HCT116 (cell line): ENCODE results near the gene CA10. TPM values are rescaled to one million over a fixed set of nuclear protein-coding genes. Genes with fewer than 3 reads are reported as not detected.

Experiments
- ATAC-seq: fragments of 200-7000 bp; cut with Tn5 transposase; 2 replicates; pipeline ENCODE4 v1.9.1; 2020; ENCODE audit warnings: mild to moderate bottlenecking, moderate library complexity
- BruUV-seq: library from RNA; stranded (reverse); fragments of 400-500 nt; replicated peaks from 2 replicates; lab custom pipeline; 2021; lab: Mats Ljungman, UMichigan
- CTCF ChIA-PET: fragments of 300-600 bp; sonication (Branson Sonifier 250); formaldehyde crosslinking; loops from one replicate; lab custom pipeline; 2021; ENCODE audit warnings: antibody characterized with exemption; lab: Charles Lee
- POLR2A ChIA-PET: fragments of 300-600, 350-600 bp; sonication (Branson Sonifier 250); formaldehyde crosslinking; loops from one replicate; lab custom pipeline; 2021; ENCODE audit warnings: antibody characterized with exemption; lab: Charles Lee
- RAD21 ChIA-PET, 2 experiments: fragments of 300-600 bp; sonication (Branson Sonifier 250); formaldehyde crosslinking; loops; one replicate each; lab custom pipeline; 2023; ENCODE audit warnings: low total read pairs in 2 of 2; ENCODE audit not compliant: uncharacterized antibody in 2 of 2, unreplicated experiment in 2 of 2, low non-redundant PET in 1 of 2; lab: Charles Lee
- DNase-seq: peaks from one replicate; pipeline ENCODE4 v3.0.0-alpha.2; 2010; ENCODE audit warnings: low read depth, low spot score
- H2AFZ ChIP-seq: fragments of 200-600 bp; shearing (Covaris generic), sonication (generic); 2 replicates; pipeline ENCODE4 v1.6.1; 2017; ENCODE audit warnings: low read depth, mixed run types, mixed read lengths, antibody characterized with exemption, low read length; ENCODE audit not compliant: poor library complexity, severe bottlenecking
- H3K27ac ChIP-seq: 2 replicates; pipeline ENCODE4 v1.5.1; 2012; ENCODE audit warnings: low read depth, low read length
- H3K27me3 ChIP-seq: fragments of 200-600 bp; sonication (generic); 2 replicates; pipeline ENCODE4 v1.6.1; 2016; ENCODE audit warnings: mixed run types, low read length, mixed read lengths; ENCODE audit not compliant: insufficient read depth
- H3K36me3 ChIP-seq, 2 experiments: fragments of 200-500 bp in 1 of 2; fragments of 200-600 bp in 1 of 2; sonication (Bioruptor generic) in 1 of 2; sonication (generic) in 1 of 2; 2 replicates each; pipeline versions ENCODE4 v1.5.1 to v1.6.1; 2014 to 2016; ENCODE audit warnings: low read length in 2 of 2, inconsistent platforms in 1 of 2, mixed read lengths in 1 of 2, mixed run types in 1 of 2; ENCODE audit not compliant: insufficient read depth in 2 of 2, control insufficient read depth in 1 of 2
- H3K4me1 ChIP-seq, 2 experiments: fragments of 200-600 bp in 1 of 2; sonication (generic) in 1 of 2; 2 replicates each; pipeline versions ENCODE4 v1.5.1 to v1.6.1; 2012 to 2017; ENCODE audit warnings: low read length in 2 of 2, inconsistent platforms in 1 of 2, mild to moderate bottlenecking in 1 of 2, mixed read lengths in 1 of 2, mixed run types in 1 of 2, moderate library complexity in 1 of 2; ENCODE audit not compliant: insufficient read depth in 2 of 2, control insufficient read depth in 1 of 2
- H3K4me2 ChIP-seq: fragments of 200-600 bp; sonication (generic); 2 replicates; pipeline ENCODE4 v1.6.1; 2017; ENCODE audit warnings: mixed run types, low read length, mixed read lengths
- H3K4me3 ChIP-seq, 2 experiments: fragments of 200-600 bp in 1 of 2; sonication (generic) in 1 of 2; replicated peaks in 1 of 2; 2 replicates each; pipeline ENCODE4 v1.5.1; 2011 to 2016; ENCODE audit warnings: low read length in 2 of 2, control low read depth in 1 of 2, low read depth in 1 of 2, mild to moderate bottlenecking in 1 of 2, mixed read lengths in 1 of 2, mixed run types in 1 of 2
- H3K79me2 ChIP-seq: fragments of 200-600 bp; sonication (generic); 2 replicates; pipeline ENCODE4 v1.6.1; 2017; ENCODE audit warnings: mild to moderate bottlenecking, mixed run types, low read length, moderate library complexity, mixed read lengths; ENCODE audit not compliant: insufficient read depth
- H3K9ac ChIP-seq: fragments of 200-600 bp; sonication (generic); 2 replicates; pipeline ENCODE4 v1.6.1; 2016; ENCODE audit warnings: low read length, mixed read lengths
- H3K9me2 ChIP-seq: fragments of 200-600 bp; sonication (generic), shearing (Covaris generic); 2 replicates; pipeline ENCODE4 v1.6.1; 2017; ENCODE audit warnings: mixed run types, mild to moderate bottlenecking, moderate library complexity; ENCODE audit not compliant: insufficient read depth
- H3K9me3 ChIP-seq, 2 experiments: fragments of 200-500 bp in 1 of 2; fragments of 200-600 bp in 1 of 2; sonication (Bioruptor generic) in 1 of 2; sonication (generic) in 1 of 2; 2 replicates each; pipeline ENCODE4 v1.6.1; 2014 to 2017; ENCODE audit warnings: low read length in 2 of 2, mixed read lengths in 2 of 2, inconsistent platforms in 1 of 2, low read depth in 1 of 2, mild to moderate bottlenecking in 1 of 2, mixed run types in 1 of 2, moderate library complexity in 1 of 2; ENCODE audit not compliant: control insufficient read depth in 1 of 2, insufficient read depth in 1 of 2
- H4K20me1 ChIP-seq: fragments of 200-600 bp; sonication (generic), shearing (Covaris generic); 2 replicates; pipeline ENCODE4 v1.6.1; 2017; ENCODE audit warnings: mixed run types, mild to moderate bottlenecking, moderate library complexity; ENCODE audit not compliant: insufficient read depth
- CEBPB ChIP-seq: IDR thresholded peaks from 2 replicates; pipeline ENCODE4 v1.6.1; 2012; ENCODE audit warnings: low read depth
- CTCF ChIP-seq, 3 experiments: fragments of 200-600 bp in 1 of 3; sonication (generic) in 1 of 3; IDR thresholded peaks in 2 of 3; conservative IDR thresholded peaks in 1 of 3; 2 replicates each; pipeline ENCODE4 v1.5.1; 2012 to 2017; ENCODE audit warnings: low read depth in 2 of 3, low read length in 2 of 3, antibody characterized with exemption in 1 of 3, borderline replicate concordance in 1 of 3, control low read depth in 1 of 3, mild to moderate bottlenecking in 1 of 3, mixed read lengths in 1 of 3, mixed run types in 1 of 3, moderate library complexity in 1 of 3; ENCODE audit not compliant: insufficient read depth in 1 of 3
- ELF1 ChIP-seq: IDR thresholded peaks from 2 replicates; pipeline ENCODE4 v1.6.1; 2012; ENCODE audit warnings: low read depth, borderline replicate concordance
- EZH2 ChIP-seq: fragments of 200-600 bp; sonication (generic); IDR thresholded peaks from 2 replicates; pipeline ENCODE4 v1.6.1; 2017; ENCODE audit warnings: antibody characterized with exemption, mixed run types
- EZH2phosphoT487 ChIP-seq: fragments of 200-600 bp; IDR thresholded peaks from 2 replicates; pipeline ENCODE4 v1.6.1; 2018; ENCODE audit warnings: antibody characterized with exemption, borderline replicate concordance
- FOSL1 ChIP-seq: IDR thresholded peaks from 2 replicates; pipeline ENCODE4 v1.6.1; 2012; ENCODE audit warnings: low read depth
- MAX ChIP-seq: IDR thresholded peaks from 2 replicates; pipeline ENCODE4 v1.6.1; 2012
- POLR2A ChIP-seq: IDR thresholded peaks from 2 replicates; pipeline ENCODE4 v1.7.0; 2011; ENCODE audit warnings: borderline replicate concordance; ENCODE audit not compliant: insufficient read depth, insufficient read length; ENCODE audit errors: extremely low read depth
- POLR2AphosphoS5 ChIP-seq: IDR thresholded peaks from 2 replicates; pipeline ENCODE4 v1.6.1; 2011; ENCODE audit warnings: mild to moderate bottlenecking, low read depth, low read length, moderate library complexity
- RAD21 ChIP-seq: IDR thresholded peaks from 2 replicates; pipeline ENCODE4 v1.6.1; 2012; ENCODE audit warnings: low read depth, mild to moderate bottlenecking
- SIN3A ChIP-seq: IDR thresholded peaks from 2 replicates; pipeline ENCODE4 v1.6.1; 2012; ENCODE audit warnings: low read depth
- SP1 ChIP-seq: IDR thresholded peaks from 2 replicates; pipeline ENCODE4 v1.6.1; 2012; ENCODE audit warnings: low read depth
- TCF7L2 ChIP-seq: IDR thresholded peaks from 2 replicates; pipeline ENCODE4 v1.7.0; 2011; ENCODE audit warnings: borderline replicate concordance, inconsistent platforms; ENCODE audit not compliant: insufficient read depth, insufficient read length; ENCODE audit errors: extremely low read depth
- ZBTB33 ChIP-seq: IDR thresholded peaks from 2 replicates; pipeline ENCODE4 v1.6.1; 2011; ENCODE audit warnings: mild to moderate bottlenecking, low read length, moderate library complexity; ENCODE audit not compliant: insufficient replicate concordance; ENCODE audit errors: extremely low read depth
- ZFX ChIP-seq: fragments of 450-650 bp; IDR thresholded peaks from 2 replicates; pipeline ENCODE4 v1.6.1; 2017
- ZNF274 ChIP-seq: fragments of 200-500 bp; sonication (Bioruptor generic); IDR thresholded peaks from 2 replicates; pipeline ENCODE4 v1.6.1; 2014; ENCODE audit warnings: mild to moderate bottlenecking, low read depth, low read length, inconsistent platforms
- intact Hi-C: fragments of 100-400 bp; cut with micrococcal nuclease; formaldehyde crosslinking; loops from 2 replicates; pipeline ENCODE4 v1.10.0; 2022
- total RNA-seq: library from RNA; stranded (reverse); gene quantifications from one replicate; pipeline ENCODE4 v1.2.1, GENCODE V29; 2021; ENCODE audit not compliant: unreplicated experiment
- TF ChIP-seq, protein P1 (sequence below): IDR thresholded peaks from 2 replicates; pipeline ENCODE4 v1.6.1; 2012; ENCODE audit warnings: low read depth
- TF ChIP-seq, protein P2 (sequence below): IDR thresholded peaks from 2 replicates; pipeline ENCODE4 v1.6.1; 2012

The CA10 gene
- total RNA-seq, 1 experiment from 2014 or later: not detected

DNA sequence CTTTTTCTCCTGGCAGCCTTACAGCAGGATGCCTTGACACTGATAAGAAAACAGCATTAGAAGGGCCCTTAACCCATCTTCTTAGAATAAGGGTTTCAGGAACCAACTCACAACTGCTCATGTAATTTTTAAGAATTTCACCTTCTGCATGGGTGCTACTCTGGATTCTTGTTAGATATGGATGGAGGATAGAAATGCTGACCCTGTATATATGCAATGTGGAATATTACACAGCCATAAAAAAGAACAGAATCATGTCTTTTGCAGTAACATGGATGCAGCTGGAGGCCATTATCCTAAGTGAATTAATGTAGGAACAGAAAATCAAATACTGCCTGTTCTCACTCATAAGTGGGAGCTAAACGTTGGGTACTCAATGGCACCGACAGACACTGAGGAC, 423.5 kb downstream of the CA10 start:
- no peak for ATAC-seq
- Histone ChIP-seq H3K9me3 (no peaks in the 10 kb centered on the region), H3K4me2 (no peak overlapping the region), H3K4me1 (no peaks in the 10 kb centered on the region), H3K27ac (no peak overlapping the region), H3K27me3 (0 out of 2 replicates have a peak, but pooled peaks cover 10% of the 10 kb centered on the region), H3K4me3 (no peak overlapping the region), H3K36me3 (no peaks in the 10 kb centered on the region), H2AFZ (no peak overlapping the region), H3K79me2 (no peaks in the 10 kb centered on the region), H4K20me1 (no peaks in the 10 kb centered on the region), H3K9ac (no peak overlapping the region), H3K9me2 (no peaks in the 10 kb centered on the region)
- CTCF ChIA-PET: interaction anchor here (2.8 kb wide), 1 partner anchor 363 kb away, joined by 14 read pairs; no protein-coding TSS in a partner anchor
- POLR2A ChIA-PET: no interaction called here
- BruUV-seq: no TSS peak
- TF ChIP-seq ELF1 (no peak), ZFX (no peak), ZBTB33 (no peak), SP1 (no peak), ZNF274 (no peak), TCF7L2 (no peak), POLR2AphosphoS5 (no peak), SIN3A (no peak), CEBPB (no peak), FOSL1 (no peak), RAD21 (no peak), CTCF (IDR thresholded peaks at IDR 0.05 in 2 of 3, conservative IDR thresholded peaks at IDR 0.05 in 1 of 3; ENCODE audit: borderline replicate concordance in 1 of 3, insufficient read depth in 1 of 3, low read depth in 2 of 3, low read length in 2 of 3) (no peak), EZH2phosphoT487 (no peak), EZH2 (no peak), MAX (no peak), POLR2A (no peak)
- TF ChIP-seq, protein P1, sequence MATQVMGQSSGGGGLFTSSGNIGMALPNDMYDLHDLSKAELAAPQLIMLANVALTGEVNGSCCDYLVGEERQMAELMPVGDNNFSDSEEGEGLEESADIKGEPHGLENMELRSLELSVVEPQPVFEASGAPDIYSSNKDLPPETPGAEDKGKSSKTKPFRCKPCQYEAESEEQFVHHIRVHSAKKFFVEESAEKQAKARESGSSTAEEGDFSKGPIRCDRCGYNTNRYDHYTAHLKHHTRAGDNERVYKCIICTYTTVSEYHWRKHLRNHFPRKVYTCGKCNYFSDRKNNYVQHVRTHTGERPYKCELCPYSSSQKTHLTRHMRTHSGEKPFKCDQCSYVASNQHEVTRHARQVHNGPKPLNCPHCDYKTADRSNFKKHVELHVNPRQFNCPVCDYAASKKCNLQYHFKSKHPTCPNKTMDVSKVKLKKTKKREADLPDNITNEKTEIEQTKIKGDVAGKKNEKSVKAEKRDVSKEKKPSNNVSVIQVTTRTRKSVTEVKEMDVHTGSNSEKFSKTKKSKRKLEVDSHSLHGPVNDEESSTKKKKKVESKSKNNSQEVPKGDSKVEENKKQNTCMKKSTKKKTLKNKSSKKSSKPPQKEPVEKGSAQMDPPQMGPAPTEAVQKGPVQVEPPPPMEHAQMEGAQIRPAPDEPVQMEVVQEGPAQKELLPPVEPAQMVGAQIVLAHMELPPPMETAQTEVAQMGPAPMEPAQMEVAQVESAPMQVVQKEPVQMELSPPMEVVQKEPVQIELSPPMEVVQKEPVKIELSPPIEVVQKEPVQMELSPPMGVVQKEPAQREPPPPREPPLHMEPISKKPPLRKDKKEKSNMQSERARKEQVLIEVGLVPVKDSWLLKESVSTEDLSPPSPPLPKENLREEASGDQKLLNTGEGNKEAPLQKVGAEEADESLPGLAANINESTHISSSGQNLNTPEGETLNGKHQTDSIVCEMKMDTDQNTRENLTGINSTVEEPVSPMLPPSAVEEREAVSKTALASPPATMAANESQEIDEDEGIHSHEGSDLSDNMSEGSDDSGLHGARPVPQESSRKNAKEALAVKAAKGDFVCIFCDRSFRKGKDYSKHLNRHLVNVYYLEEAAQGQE: no peak
- TF ChIP-seq, protein P2, sequence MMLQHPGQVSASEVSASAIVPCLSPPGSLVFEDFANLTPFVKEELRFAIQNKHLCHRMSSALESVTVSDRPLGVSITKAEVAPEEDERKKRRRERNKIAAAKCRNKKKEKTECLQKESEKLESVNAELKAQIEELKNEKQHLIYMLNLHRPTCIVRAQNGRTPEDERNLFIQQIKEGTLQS: no peak
- intact Hi-C loops: loop anchor here (1.0 to 5.0 kb wide), 2 partner anchors 364 to 413 kb away; no protein-coding TSS in a partner anchor
- RAD21 ChIA-PET: no interaction called here
- no peak for DNase-seq
